Calu3 (cell line): ENCODE data around the gene IRF9. TPM values are rescaled to one million over a fixed set of nuclear protein-coding genes. Genes with fewer than 3 reads are reported as not detected.
A peak's percentile ranks its signal among the peaks of the same experiment; 100 is the strongest.

Source experiments
- BruUV-seq: library from RNA; stranded (reverse); fragments of 400-500 nt; replicated peaks from 2 replicates; lab custom pipeline; 2021; lab: Mats Ljungman, UMichigan
- CTCF ChIA-PET: fragments of 300-600 bp; sonication (Branson Sonifier 250); formaldehyde crosslinking; loops from one replicate; lab custom pipeline; 2022; ENCODE audit warnings: antibody characterized with exemption; lab: Charles Lee
- DNase-seq: peaks from one replicate; pipeline ENCODE4 v3.0.0; 2022
- H3K27ac Mint-ChIP-seq: one replicate; pipeline ENCODE4 v1.8.0; 2022; ENCODE audit warnings: mixed read lengths; ENCODE audit not compliant: unreplicated experiment
- H3K27me3 Mint-ChIP-seq: one replicate; pipeline ENCODE4 v1.8.0; 2022; ENCODE audit warnings: mixed read lengths; ENCODE audit not compliant: unreplicated experiment
- H3K36me3 Mint-ChIP-seq: one replicate; pipeline ENCODE4 v1.8.0; 2022; ENCODE audit warnings: mild to moderate bottlenecking, moderate library complexity, mixed read lengths; ENCODE audit not compliant: insufficient read depth, unreplicated experiment
- H3K4me1 Mint-ChIP-seq: one replicate; pipeline ENCODE4 v1.8.0; 2022; ENCODE audit warnings: mild to moderate bottlenecking, low read depth, mixed read lengths; ENCODE audit not compliant: unreplicated experiment
- H3K4me3 Mint-ChIP-seq: one replicate; pipeline ENCODE4 v1.8.0; 2022; ENCODE audit warnings: mild to moderate bottlenecking, low read depth, moderate library complexity, mixed read lengths; ENCODE audit not compliant: unreplicated experiment
- H3K9me3 Mint-ChIP-seq: one replicate; pipeline ENCODE4 v1.8.0; 2022; ENCODE audit warnings: low read depth, mixed read lengths; ENCODE audit not compliant: unreplicated experiment
- intact Hi-C: fragments of 100-400 bp; cut with micrococcal nuclease; formaldehyde crosslinking; loops from one replicate; pipeline ENCODE4 v1.10.0; 2022; ENCODE audit not compliant: unreplicated experiment
- total RNA-seq: library from RNA; stranded (reverse); gene quantifications from 2 replicates; pipeline ENCODE4 v1.2.3, GENCODE V29; 2022
- TF ChIP-seq, protein P1 (sequence below): fragments of 200-600 bp; IDR thresholded peaks from one replicate; pipeline ENCODE4 v1.8.0; 2022; ENCODE audit warnings: antibody characterized with exemption; ENCODE audit not compliant: unreplicated experiment

The IRF9 gene
- total RNA-seq, 1 experiment from 2014 or later, result 124 TPM

DNA sequence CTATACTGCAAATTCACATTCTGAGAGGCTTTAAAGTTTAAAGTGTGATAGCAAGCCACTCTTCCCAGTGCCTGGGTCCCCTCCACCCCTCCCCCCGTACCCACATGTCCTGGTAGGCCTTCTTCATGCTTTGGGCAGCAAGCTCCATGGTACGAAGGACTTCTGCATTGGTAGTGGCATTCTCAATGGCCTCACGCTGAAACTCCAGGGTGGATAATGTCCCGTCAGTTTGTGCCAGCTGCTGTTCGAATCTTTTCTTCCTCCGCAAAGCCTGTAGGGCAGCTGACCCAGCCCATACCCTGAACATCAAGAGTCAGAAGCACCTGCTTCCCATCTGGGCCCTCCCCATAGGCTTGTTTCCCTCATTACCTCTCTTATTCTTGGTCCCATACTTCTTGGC is 50.2 kb downstream of the IRF9 start:
- TF ChIP-seq, protein P1, sequence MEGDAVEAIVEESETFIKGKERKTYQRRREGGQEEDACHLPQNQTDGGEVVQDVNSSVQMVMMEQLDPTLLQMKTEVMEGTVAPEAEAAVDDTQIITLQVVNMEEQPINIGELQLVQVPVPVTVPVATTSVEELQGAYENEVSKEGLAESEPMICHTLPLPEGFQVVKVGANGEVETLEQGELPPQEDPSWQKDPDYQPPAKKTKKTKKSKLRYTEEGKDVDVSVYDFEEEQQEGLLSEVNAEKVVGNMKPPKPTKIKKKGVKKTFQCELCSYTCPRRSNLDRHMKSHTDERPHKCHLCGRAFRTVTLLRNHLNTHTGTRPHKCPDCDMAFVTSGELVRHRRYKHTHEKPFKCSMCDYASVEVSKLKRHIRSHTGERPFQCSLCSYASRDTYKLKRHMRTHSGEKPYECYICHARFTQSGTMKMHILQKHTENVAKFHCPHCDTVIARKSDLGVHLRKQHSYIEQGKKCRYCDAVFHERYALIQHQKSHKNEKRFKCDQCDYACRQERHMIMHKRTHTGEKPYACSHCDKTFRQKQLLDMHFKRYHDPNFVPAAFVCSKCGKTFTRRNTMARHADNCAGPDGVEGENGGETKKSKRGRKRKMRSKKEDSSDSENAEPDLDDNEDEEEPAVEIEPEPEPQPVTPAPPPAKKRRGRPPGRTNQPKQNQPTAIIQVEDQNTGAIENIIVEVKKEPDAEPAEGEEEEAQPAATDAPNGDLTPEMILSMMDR, result no peak
- Mint-ChIP-seq H3K4me1 (peaks cover 12% of the 10 kb centered on the region), H3K27me3 (no peaks in the 10 kb centered on the region), H3K4me3 (no peak overlapping the region), H3K9me3 (no peaks in the 10 kb centered on the region), H3K27ac (peak overlapping the region; percentile 7), H3K36me3 (peaks cover 77% of the 10 kb centered on the region)
- CTCF ChIA-PET, result no interaction called here
- intact Hi-C loops, result no loop called here
- no peak for DNase-seq
- BruUV-seq, result no TSS peak

- no peaks in the 10 kb centered on the region for H3K27me3 Mint-ChIP-seq
- CTCF ChIA-PET, result interaction anchor here (0.6 to 1.3 kb wide), 4 partner anchors 17 to 794 kb away, joined by 3 read pairs; partner anchors contain the start of genes TINF2 and TM9SF1
- peak within 1 kb of the TSS; percentile 86 for H3K4me3 Mint-ChIP-seq
- TF ChIP-seq, protein P1, result no peak
- peaks cover 12% of the 10 kb centered on the region for H3K4me1 Mint-ChIP-seq
- intact Hi-C loops, result no loop called here
- peaks cover 68% of the 10 kb centered on the region for H3K36me3 Mint-ChIP-seq
- no peaks in the 10 kb centered on the region for H3K9me3 Mint-ChIP-seq
- peak within 1 kb of the TSS; percentile 90 for H3K27ac Mint-ChIP-seq
- no TSS peak for BruUV-seq
- peak; percentile 96 for DNase-seq
Measured at GRCh38 chr14:24212924-24213865, 52.1 kb downstream of the IRF9 start, which contains the start of gene CHMP4A. Gene CHMP4A, minus strand, starts transcription at chr14:24213488. Its CDS starts 49 bp downstream, at chr14:24213439.

DNA sequence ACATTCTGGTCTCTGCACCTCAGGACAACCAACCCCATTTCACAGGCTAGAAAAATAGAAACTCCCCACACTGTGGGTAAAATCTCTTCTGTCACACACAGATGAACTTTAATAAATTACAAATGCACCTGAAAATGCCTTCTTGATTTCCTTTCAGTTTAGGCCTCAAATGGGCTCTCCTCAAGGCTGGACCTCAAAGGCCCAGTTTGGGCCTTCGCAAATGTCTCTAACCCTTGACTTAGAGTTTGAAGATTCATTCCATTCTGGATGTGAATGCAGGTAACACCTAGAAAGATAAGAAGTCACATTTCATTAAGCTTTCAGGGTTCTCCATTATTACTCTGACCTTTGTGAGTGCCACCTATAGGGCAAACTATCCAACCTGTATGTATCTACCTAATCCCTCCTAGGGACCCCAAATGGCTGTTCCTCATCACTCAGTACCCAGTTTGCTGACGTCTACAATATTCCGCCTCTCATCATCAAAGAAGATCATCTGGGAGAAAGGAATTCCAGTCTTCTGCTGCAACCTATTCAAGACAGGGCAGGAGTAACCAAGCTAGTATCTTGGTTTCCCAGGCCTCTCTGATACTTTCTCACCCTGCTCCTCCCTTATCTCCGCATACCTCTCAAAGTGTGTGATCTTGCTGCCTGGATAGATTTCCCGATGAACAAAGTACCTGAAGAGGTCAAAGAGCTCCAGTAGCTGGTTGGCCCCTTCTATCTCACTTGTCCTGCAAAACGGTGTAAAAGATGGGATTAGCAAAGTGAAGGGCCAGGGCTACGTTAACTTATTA is 53.0 kb downstream of the IRF9 start:
- TF ChIP-seq, protein P1, result no peak
- peaks cover 64% of the 10 kb centered on the region for H3K36me3 Mint-ChIP-seq
- intact Hi-C loops, result no loop called here
- no peak for DNase-seq
- H3K27ac Mint-ChIP-seq, result peak overlapping the region; percentile 90
- peak overlapping the region; percentile 86 for H3K4me3 Mint-ChIP-seq
- BruUV-seq, result TSS peak; percentile 85
- peaks cover 12% of the 10 kb centered on the region for H3K4me1 Mint-ChIP-seq
- H3K9me3 Mint-ChIP-seq, result no peaks in the 10 kb centered on the region
- H3K27me3 Mint-ChIP-seq, result no peaks in the 10 kb centered on the region
- CTCF ChIA-PET, result interaction anchor here (0.6 to 1.3 kb wide), 4 partner anchors 18 to 793 kb away, joined by 3 read pairs; partner anchors contain the start of genes TINF2 and TM9SF1
